ENCODE results near the gene NCAPG2. TPM values are rescaled to one million over a fixed set of nuclear protein-coding genes. Genes with fewer than 3 reads are reported as not detected.

Gene NCAPG2
- total RNA-seq, 1 donor from 2014 or later: 8.2 TPM

GRCh38 chr7:158750702-158751101 lies 46.1 kb upstream of the NCAPG2 start:
- Mint-ChIP-seq H3K9me3 (no peaks in the 10 kb centered on the region), H3K4me3 (no peak overlapping the region), H3K4me1 (no peaks in the 10 kb centered on the region), H3K36me3 (ENCODE audit: low read depth) (peaks cover 46% of the 10 kb centered on the region), H3K27ac (no peak overlapping the region), H3K27me3 (no peaks in the 10 kb centered on the region)
- CTCF ChIA-PET: no interaction called here
- POLR2A ChIA-PET: no interaction called here
- intact Hi-C loops (cut with micrococcal nuclease): no loop called here
- TF ChIP-seq CTCF (IDR thresholded peaks at IDR 0.05): no peak
- ATAC-seq (ENCODE audit: low read depth): no peak
- no peak for DNase-seq

DNA sequence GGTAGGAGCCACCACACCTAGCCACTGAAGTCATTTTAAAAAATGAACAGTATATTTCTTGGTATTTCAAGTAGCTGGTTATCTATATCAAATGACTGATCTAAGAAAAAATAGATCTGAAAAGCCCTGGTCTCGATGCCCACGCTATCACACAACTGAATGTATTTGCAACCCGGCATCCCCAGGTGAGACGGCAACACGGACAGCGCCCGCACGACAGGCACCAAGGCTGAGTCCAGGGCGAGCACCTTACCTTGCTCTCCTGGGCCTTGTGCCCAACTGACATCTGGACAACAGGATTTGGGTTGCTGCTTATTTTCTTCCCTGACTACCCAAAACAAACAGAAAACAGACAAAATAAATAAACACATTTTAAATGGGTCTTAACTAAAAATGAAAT lies 44.8 kb upstream of the NCAPG2 start:
- POLR2A ChIA-PET: no interaction called here
- TF ChIP-seq CTCF (IDR thresholded peaks at IDR 0.05): no peak
- Mint-ChIP-seq H3K9me3 (no peaks in the 10 kb centered on the region), H3K27me3 (no peaks in the 10 kb centered on the region), H3K4me3 (no peak overlapping the region), H3K27ac (no peak overlapping the region), H3K36me3 (ENCODE audit: low read depth) (peaks cover 46% of the 10 kb centered on the region), H3K4me1 (no peaks in the 10 kb centered on the region)
- ATAC-seq (ENCODE audit: low read depth) (no peak), DNase-seq (no peak)
- intact Hi-C loops (cut with micrococcal nuclease): no loop called here
- CTCF ChIA-PET: no interaction called here

- Mint-ChIP-seq H3K36me3 (ENCODE audit: low read depth) (peaks cover 48% of the 10 kb centered on the region), H3K4me1 (no peaks in the 10 kb centered on the region), H3K27me3 (no peaks in the 10 kb centered on the region), H3K9me3 (no peaks in the 10 kb centered on the region), H3K4me3 (no peak overlapping the region), H3K27ac (no peak overlapping the region)
- TF ChIP-seq CTCF (IDR thresholded peaks at IDR 0.05): no peak
- no peak for DNase-seq
- ChIA-PET CTCF (no interaction called here), POLR2A (no interaction called here)
- no peak for ATAC-seq (ENCODE audit: low read depth)
- intact Hi-C loops (cut with micrococcal nuclease): no loop called here
Measured at GRCh38 chr7:158748335-158748734, 43.7 kb upstream of the NCAPG2 start.

- Mint-ChIP-seq H3K9me3 (no peaks in the 10 kb centered on the region), H3K27me3 (no peaks in the 10 kb centered on the region), H3K4me1 (no peaks in the 10 kb centered on the region), H3K4me3 (no peak overlapping the region), H3K27ac (no peak overlapping the region), H3K36me3 (ENCODE audit: low read depth) (peaks cover 58% of the 10 kb centered on the region)
- ATAC-seq (ENCODE audit: low read depth): no peak
- intact Hi-C loops (cut with micrococcal nuclease): no loop called here
- TF ChIP-seq CTCF (IDR thresholded peaks at IDR 0.05): no peak
- POLR2A ChIA-PET: no interaction called here
- CTCF ChIA-PET: no interaction called here
- no peak for DNase-seq
Measured at GRCh38 chr7:158747408-158747807, 42.8 kb upstream of the NCAPG2 start.

GRCh38 chr7:158746957-158747356 lies 42.4 kb upstream of the NCAPG2 start:
- Mint-ChIP-seq H3K4me1 (no peaks in the 10 kb centered on the region), H3K9me3 (no peaks in the 10 kb centered on the region), H3K27ac (no peak overlapping the region), H3K4me3 (no peak overlapping the region), H3K27me3 (no peaks in the 10 kb centered on the region), H3K36me3 (ENCODE audit: low read depth) (peaks cover 62% of the 10 kb centered on the region)
- DNase-seq (no peak), ATAC-seq (ENCODE audit: low read depth) (no peak)
- POLR2A ChIA-PET: no interaction called here
- CTCF ChIA-PET: no interaction called here
- intact Hi-C loops (cut with micrococcal nuclease): no loop called here
- TF ChIP-seq CTCF (IDR thresholded peaks at IDR 0.05): no peak
